ENCODE results near the gene MYH4.

MYH4 gene

DNA sequence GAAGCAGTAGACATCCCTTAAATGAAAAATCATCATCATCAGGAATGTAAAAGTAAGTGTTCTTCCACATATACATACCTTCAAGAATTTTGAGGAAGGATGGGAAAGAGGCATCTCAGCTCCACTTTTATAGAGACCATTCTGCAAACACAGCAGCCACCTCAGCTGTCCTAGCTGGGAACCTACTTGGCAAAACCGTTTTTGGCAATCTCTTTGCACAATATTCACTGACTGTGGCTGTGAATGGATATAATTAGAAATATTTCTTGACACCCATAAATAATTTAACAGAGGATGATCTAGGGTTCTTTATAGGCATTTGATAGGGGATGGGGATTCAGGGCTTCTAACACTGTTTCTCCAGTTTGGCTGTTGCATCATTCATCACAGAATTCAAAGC, at the start of gene MYH4:
Gene MYH4 (minus strand): TSS at position 101 of the 400 bp plus-strand sequence. CDS start 2,814 bp downstream, outside the sequence.
- DNase-seq = no peak

DNA sequence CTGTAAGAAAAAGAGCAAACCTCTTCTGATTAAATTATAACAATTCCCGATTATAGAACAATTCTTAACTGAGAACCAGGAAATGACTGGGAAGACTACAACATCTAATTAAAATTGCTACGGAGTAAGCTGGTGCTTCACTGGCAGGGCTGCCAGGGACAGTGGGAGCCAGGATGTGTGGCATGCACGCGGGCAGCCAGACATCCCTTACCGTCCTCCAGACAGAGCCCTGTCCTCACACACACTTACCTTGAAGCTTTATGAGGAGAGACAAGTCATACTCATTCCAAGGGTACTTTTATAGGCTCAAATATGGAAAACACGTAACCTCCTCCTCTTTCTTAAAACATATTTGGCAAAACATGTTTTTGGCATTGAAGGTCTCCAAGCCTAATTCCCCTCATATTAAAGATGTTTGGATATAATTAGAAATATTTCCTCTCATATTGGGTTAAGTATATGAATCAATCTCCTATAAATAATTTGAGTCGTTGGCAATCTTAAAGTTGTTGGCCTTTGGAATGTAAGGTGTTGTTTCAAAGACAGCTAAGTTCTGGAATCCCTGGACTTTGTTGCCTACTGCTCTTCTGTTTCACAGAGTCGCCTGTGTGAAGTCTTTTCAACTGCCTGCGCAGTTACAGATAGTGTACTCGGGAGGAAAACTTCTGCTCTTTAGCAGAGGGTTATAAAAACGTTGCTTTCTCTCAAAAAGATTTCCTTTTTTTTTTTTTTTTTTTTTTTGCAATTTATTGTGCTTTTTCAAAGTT, 49.1 kb upstream of the MYH4 start, which contains the start of gene MYH1:
Gene MYH1 (minus strand): TSS at position 272 of the 767 bp plus-strand sequence. CDS start 1,900 bp downstream, outside the sequence.
- no peak for DNase-seq

DNA sequence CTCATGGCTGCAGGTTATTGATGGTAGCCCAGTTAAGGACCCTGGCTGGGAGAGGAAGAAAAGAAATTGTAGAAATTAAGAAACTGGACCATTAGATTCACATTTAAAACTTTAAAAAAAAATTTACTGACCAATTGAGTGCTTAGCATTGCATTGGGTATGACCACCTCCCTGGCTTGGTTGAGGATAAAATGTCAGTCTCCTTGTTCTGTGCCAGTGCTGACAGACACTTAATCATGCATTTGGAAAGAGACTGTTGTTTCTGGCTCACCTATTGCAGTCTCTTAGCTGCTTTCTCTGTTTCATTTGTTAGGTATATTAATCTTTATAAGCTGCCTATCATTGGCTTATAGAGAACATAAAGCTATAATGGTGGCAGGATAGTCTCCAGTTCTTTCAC, 47.3 kb upstream of the MYH4 start:
- no peak for DNase-seq

DNA sequence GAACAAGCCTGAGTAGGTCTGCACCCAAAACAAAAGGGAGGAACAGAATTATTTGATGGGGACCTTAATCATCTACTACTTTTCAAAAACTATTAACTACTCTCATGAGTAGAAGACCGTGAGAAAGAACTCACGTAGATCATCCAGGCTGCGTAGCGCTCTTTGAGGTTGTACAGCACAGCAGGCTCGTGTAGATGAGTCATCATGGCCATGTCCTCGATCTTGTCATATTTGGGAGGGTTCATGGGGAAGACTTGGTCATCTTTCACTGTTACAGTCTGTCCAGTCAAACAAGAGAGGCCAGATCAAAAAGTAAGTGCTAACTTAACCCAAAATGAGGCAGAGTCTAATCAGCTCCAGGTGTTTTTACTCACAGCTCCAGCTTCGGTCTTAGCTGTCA, 46.7 kb upstream of the MYH4 start:
- DNase-seq = no peak

DNA sequence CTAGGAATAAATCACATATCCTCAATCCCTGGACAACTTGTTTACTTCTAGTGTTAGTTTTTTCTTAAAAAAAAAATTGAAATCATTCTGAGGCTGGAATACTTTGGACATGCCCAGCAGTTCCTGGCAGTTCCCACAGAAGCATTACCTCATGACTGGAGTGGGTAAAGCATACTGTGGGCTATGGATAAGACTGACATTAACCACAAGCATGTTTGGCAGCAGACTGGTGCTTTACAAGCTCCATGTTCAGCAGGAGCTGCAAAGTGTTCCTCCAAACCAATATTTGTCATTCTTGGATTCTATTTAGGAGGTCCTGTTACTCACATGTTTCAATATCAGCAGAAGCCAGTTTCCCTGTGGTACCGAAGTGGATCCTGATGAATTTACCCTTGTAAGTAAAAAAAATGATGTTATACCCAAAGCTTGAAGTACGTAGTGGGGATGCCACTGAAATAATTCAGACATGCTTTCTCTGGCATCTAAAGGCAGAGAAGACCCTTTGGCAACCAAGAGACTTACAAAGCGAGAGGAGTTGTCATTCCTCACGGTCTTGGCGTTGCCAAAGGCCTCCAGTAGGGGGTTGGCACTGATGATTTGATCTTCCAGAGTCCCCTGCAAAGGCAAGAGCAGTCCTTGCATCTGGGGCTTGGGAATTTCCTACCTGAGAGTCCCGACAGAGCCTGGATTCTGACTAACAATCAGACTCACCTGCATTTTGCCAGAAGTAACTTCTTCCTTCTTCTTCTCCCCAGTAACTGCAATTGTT, 44.1 kb upstream of the MYH4 start:
- DNase-seq = no peak

DNA sequence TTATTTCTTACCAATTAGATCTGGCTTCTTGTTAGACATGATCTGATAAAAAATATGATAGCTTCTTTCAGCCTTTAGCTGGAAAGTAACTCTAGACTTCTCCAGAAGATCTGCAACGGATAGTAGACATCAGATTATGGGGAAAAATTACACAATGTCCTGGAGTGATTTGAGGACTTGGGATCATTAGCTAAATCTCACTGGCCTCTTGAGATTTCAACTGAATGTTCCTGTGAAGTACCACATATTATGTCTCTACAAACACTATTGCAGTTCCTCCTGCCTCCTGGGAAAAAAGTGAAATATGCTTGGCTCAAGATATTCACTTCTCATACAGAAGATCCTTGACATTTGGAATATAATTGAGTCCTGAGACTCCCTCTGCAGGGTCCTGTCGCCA, 43.5 kb upstream of the MYH4 start:
- no peak for DNase-seq

DNA sequence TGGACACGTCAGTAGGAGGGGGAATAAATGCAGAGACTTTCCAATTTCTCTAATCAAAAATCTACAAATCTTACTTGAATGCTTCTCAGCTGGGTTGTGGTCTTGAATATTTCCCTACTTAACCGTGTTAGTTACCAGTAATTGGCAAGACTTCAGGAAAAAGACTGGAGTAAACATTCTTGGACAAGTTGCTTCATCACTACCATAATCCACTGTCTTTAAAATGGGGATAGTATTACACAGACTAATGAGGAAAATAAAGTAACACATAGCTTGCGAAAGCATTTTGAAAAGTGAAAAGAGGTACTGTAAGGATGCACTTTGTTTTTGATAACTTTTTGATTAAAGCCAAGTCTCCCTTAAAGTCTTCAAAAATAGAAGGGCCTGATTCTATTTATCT, 30.6 kb upstream of the MYH4 start:
- DNase-seq = no peak

DNA sequence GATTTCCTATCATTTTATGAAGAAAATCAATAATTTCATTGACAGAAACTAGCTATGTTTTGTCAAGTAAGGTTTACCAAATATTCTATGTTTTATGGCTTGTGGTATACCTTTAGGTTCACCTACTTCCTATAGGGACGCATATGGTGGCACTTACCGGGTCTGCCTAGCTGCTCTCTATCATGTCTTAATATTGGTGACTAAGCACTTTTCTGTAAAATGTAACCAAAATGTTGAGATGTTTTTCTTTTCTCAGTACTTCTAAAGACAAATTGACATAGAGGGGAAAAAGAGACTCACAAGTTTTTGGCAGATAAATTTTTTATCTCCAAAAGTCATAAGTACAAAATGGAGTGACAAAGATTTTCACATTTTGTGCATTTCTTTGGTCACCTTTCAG, 22.6 kb upstream of the MYH4 start:
- DNase-seq = no peak

DNA sequence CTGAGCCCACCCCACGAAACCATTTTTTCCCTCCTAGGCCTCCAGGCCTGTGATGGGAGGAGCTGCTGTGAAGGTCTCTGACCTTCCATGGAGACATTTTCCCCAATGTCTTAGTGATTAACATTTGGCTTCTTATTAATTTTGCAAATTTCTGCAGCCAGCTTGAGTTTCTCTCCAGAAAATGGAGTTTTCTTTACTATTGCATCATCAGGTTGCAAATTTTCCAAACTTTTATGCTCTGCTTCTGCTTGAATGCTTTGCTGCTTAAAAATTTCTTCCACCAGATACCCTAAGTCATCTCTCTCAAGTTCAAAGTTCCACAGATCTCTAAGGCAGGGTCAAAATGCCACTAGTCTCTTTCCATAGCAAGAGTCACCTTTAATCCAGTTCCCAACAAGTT, 12.9 kb upstream of the MYH4 start:
- DNase-seq = no peak

DNA sequence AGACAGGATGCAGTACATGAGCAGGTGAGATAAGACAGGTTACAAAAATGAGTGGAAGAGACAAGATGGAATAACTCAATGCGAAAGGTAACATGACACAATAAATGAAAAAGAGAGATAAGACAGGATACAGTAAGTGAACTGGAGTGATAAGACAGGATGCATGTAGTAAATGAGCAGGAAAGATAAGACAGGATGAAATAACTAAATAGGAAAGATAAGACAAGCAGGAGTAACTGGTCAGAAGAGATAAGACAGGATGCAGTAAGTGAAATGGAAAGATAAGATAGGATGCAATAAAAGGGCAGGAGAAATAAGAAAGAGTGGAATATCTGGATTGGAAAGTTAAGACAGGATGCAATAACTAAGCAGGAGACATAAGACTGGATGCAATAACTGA, 8.3 kb upstream of the MYH4 start:
- no peak for DNase-seq

DNA sequence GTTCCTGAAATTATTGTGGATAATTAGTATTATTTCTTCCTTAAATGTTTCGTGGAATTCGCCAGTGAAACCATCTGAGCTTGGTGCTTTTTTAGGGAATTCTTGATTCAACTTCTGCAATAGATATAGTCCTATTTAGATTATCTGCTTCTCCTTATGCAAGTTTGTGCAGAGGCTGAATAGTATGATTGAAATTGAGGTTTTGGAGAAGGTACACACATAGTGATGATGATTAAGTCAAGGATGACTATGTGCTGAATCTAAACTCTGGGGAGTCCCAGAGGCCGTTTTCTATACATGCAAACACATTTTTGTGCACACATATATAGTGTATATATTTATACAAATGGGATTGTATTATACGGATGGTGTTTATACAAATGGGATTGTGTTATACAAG, 5.2 kb upstream of the MYH4 start:
- no peak for DNase-seq

DNA sequence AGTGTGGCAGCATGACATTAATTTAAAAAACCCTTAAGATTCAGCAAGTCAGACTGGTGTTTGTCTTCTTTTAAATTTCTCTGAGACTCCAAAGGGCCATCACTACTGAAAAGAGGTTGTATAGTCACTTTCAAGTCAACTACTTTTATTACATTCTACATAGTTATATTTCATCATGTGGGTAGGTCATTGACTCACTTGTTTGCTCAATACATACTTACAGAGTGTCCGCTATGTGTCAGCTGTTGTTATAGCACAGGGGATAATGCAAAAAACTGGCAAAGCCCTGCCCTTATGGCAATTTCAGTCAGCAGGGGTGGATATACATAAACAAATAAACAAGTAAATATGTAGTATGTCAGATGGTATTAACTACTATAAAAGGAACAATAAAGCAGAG, 2.5 kb upstream of the MYH4 start:
- no peak for DNase-seq

DNA sequence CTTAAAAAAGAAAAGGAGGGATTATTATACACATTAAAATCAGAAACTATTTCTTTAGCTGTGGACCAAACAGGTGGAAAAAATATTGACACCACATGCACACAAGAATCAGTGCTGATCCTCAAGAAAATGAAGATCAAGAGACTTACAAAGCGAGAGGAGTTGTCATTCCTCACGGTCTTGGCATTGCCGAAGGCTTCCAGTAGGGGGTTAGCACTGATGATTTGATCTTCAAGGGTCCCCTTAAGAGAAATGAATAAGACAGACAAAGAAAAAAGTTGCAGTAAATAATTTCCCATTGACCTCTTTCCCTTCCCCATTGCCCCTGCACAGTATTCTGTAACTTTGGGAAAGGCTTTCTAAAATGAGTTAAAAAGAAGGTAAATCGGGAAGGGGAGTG, 6.0 kb downstream of the MYH4 start:
- no peak for DNase-seq

DNA sequence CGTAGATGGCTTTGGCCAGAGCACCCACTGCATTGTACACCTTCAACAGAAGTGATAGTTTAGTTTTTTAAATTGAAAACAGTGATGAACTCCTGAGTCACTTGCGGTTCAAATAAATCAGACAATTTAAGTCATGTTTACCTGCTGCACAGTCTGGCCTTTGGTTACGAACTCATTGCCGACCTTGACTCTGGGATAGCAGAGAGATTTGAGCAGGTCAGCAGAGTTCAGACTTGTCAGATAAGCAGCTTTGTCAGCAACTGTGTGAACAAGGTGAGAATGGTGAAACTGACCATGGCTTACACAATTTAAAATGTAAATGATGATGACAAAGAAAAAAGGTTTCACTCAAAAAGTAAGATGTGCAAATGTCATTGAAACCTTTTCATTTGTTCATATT, 9.3 kb downstream of the MYH4 start:
- no peak for DNase-seq

DNA sequence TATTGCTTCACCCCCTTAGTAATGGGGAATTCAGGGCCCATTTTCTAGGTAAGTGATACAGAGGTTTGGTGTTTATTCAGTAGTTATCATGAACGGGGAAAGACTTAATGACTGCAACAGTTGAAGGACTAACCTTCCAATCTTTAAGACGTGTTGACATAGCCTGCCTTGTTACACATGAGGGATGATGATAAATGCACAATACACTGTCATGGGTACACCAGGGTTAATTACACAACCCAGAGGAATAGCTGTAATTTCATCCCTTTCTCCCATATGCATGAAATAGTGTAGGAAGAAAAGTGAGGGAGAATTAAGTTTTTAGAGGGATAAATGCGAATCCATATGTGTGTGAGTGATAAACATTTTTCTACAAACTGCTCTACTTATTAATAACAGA, 10.7 kb downstream of the MYH4 start:
- no peak for DNase-seq

DNA sequence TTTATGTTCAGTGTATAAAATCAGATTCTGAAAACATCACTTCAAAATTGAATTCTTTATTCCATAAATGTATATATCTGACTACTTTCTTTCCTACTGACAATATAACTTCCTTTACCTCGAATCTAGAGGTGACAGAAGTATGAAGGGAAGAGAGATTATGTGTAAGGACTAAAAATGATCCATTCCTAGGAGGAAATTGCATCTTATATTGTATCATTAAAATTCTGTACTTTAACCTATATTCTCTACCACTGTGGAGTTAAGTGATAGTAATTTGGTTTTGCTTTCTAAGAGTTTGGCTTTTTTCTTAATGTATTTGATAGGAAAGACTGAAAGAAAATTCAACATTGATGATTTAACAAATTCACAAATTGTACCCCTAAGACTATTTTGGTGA, 11.4 kb downstream of the MYH4 start:
- no peak for DNase-seq

DNA sequence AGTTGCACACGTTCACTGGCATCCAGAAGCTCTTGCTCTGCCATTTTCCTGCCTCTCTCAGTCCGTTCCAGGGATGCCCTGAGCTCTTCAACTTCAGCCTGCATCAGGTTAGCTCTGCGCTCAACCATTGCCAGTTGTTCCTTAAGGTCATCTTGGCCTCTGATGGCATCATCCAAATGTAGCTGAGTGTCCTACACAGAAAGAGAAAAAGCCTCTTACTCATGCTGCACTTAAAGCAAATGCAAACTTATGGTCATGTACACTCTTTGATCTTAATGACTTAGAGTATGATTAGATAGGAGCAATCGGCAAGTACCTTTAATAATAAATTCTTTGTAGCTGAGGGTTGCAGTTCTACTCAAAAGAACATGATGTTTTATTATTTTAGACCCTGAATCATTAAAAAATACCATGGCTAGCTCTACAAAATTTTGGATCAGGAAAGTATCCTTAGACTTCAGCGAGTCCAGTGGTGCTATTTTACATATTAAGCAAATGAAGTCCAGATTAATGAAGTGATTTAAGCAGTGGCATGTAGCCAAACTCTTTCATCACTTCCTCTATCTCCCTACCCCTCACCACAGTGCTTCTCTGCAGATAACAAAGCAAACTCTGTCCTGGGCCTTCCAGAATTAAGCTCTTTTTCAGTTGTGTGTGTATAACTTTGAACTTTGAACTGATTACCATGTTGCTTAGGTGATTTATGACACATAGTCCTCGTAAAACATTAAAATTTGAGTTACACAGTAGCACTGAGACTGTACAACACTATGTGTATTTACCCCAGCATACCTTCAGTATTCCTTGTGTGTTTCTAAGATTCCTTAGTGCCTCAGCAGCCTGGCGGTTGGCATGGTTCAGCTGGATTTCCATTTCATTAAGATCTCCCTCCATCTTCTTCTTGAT, 22.1 kb downstream of the MYH4 start:
- DNase-seq = no peak

DNA sequence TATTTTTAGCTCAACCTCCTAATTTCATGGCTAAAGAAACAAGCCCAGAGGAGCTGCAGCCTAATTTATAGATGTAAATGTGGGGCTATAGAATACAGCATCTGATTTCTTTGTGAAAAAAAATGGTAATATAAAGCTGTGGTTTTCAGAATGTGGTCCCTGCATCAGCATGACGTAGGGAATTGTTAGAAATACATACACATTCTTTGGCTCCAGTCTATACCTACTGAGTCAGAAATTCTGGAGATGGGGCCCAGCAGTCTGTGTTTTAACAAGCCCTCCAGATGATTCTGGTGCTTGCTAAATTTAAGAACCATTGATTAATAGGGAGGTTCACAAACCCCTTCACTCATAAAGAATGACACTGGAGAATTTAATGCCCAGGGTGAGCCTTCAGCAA, 29.5 kb downstream of the MYH4 start:
- no peak for DNase-seq

DNA sequence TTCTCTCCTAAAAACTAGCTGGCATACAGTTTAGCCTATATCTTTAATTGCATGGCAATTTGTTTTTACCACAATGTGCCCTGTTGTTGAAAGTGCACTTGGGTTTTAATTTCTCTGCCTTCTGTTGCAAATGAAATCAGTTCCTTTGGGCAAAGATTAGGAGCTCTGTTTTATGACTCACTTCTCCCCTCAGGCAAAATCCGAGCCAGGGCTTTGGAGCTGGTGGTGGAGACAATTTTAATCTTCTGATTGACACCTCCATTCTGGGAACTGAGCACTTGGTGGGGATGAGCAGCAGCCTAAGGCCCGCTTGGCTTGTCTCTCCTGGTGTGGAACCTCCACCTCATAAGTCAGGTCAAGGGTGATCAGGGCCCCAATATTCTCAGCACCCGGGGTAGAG, 34.3 kb downstream of the MYH4 start:
- no peak for DNase-seq

DNA sequence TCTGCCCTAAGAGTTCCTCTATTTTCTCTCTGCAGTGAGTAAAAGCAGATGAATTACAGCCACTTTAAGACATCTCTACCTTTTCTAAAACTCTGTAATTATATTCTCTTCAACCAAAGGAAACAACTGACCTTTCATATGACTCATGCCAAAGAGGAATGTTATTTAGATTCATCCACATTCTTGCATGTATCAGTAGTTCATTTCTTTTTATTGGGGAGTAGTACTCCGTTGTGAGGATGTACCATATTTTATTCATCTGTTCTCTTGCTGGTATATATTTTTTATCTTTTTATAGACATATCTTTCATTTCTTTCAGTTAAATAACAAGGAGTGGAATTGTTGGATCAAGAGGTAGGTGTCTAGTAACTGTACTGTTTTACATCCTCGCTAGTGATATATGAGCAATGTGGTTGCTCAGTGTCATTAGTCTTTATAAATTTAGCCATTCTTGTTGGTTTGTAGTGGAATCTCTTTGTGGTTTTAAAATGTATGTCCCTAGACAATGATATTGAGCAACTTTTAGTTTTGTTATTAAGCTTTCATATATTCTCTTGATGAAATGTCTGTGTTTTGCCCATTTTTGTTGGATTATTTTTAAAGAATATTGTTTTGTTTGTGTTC, 39.8 kb downstream of the MYH4 start:
- no peak for DNase-seq

DNA sequence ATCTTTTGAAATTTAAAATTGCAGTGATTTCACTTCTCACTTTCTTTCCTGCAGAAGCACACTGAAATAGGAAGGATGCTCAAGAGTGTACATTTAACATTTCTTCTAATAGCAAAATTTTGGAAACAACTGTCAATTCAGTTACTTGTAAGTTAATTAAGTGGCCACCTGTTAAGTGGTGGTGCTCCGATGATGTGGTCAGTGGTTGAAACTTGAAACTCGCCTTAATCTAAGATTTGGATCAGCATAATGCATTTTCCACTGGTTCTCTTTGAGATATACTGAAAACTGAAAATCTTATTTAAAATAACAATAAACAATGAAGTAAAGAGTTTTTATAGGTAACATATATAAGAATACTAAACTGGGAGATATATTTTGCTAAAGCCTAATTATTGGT, 40.6 kb downstream of the MYH4 start:
- no peak for DNase-seq

DNA sequence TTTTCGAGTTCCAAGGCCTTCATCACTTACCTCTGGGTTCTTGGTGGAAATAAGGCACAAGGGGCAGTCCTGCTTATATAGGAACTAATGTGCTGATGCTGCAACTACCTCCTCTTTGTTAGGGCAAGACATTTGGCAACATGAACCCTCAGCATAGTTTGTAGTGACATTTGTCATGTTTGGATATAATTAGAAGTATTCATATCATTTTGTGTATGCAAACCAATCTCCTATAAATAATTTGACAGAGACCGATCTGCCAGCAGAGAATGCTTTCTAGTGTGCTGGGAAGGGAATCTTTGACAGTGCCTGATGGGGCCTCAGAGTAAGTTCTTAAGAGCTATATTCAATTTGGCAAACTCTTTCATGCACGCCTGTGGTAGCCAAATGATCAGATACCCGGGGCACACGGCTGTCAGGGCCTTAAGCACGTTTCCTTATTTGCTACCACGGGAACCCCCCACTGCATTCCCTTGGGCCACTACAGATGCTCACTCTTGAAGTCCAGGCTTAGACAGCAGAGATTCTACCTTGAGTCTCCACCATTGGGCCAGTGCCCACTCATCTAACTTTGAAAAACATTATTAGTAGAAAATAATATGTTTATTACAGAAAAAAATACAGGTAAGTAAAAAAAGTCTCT, 47.3 kb downstream of the MYH4 start, which contains the start of gene MYH8:
Gene MYH8 (minus strand): TSS at position 51 of the 643 bp plus-strand sequence. CDS start 1,723 bp downstream, outside the sequence.
- DNase-seq = no peak

All from activated CD4-positive, alpha-beta T cell treated with anti-CD3 and anti-CD28 coated beads, Interleukin-2, amount 50 U/mL, for 4 hours (primary cell).